H1 (cell line): ENCODE measurements around the gene MBD1. TPM values are rescaled to one million over a fixed set of nuclear protein-coding genes. Genes with fewer than 3 reads are reported as not detected.

Experiments
- CTCF ChIA-PET: fragments of 300-600 bp; sonication (Branson Sonifier 250); formaldehyde crosslinking; loops from one replicate; lab custom pipeline; 2021; ENCODE audit not compliant: partially characterized antibody; lab: Charles Lee
- POLR2A ChIA-PET: fragments of 300-600 bp; sonication (Branson Sonifier 250); formaldehyde crosslinking; loops from one replicate; lab custom pipeline; 2021; ENCODE audit warnings: inconsistent platforms; ENCODE audit not compliant: partially characterized antibody; lab: Charles Lee
- DNase-seq, 2 experiments: peaks; one replicate each; pipeline versions ENCODE4 v3.0.0 to v3.0.0-alpha.2; 2010 to 2022; ENCODE audit warnings: low spot score in 2 of 2, low read depth in 1 of 2, mixed read lengths in 1 of 2
- FAIRE-seq: peaks from 2 replicates; lab custom pipeline; 2011; peaks lifted over from hg19 to GRCh38; lab: Jason Lieb, UNC
- H2AFZ ChIP-seq: 2 replicates; pipeline ENCODE4 v1.8.1; 2012; ENCODE audit warnings: low read length, inconsistent platforms
- H2AK5ac ChIP-seq: 2 replicates; pipeline ENCODE4 v1.6.1; 2013; ENCODE audit warnings: low read depth, low read length
- H2BK120ac ChIP-seq: replicated peaks from 2 replicates; pipeline ENCODE3; 2013; ENCODE audit warnings: low read depth, low read length, inconsistent platforms
- H2BK12ac ChIP-seq: 2 replicates; pipeline ENCODE4 v1.6.1; 2013; ENCODE audit warnings: low read depth, low read length
- H2BK15ac ChIP-seq: 2 replicates; pipeline ENCODE4 v1.6.1; 2013; ENCODE audit warnings: low read length
- H2BK20ac ChIP-seq: 2 replicates; pipeline ENCODE4 v1.6.1; 2013; ENCODE audit warnings: low read length
- H2BK5ac ChIP-seq: 2 replicates; pipeline ENCODE4 v1.6.1; 2013; ENCODE audit warnings: low read depth, low read length
- H3K14ac ChIP-seq: 2 replicates; pipeline ENCODE4 v1.6.1; 2013; ENCODE audit warnings: inconsistent platforms; ENCODE audit not compliant: insufficient read length
- H3K18ac ChIP-seq: 2 replicates; pipeline ENCODE4 v1.6.1; 2013; ENCODE audit warnings: low read length; ENCODE audit errors: extremely low read depth
- H3K23ac ChIP-seq: 2 replicates; pipeline ENCODE4 v1.6.1; 2013; ENCODE audit warnings: inconsistent platforms; ENCODE audit not compliant: insufficient read length
- H3K23me2 ChIP-seq: 2 replicates; pipeline ENCODE4 v1.6.1; 2013; ENCODE audit warnings: low read depth, low read length
- H3K27ac ChIP-seq: 2 replicates; pipeline ENCODE4 v1.6.1; 2011; ENCODE audit warnings: low read depth, low read length, inconsistent platforms
- H3K27me3 ChIP-seq, 4 experiments: replicated peaks in 1 of 4; 1 replicate in 1 of 4; 2 replicates in 3 of 4; pipeline versions ENCODE4 v1.6.1 to v1.8.1; 2011 to 2013; ENCODE audit warnings: low read length in 3 of 4, mild to moderate bottlenecking in 3 of 4, inconsistent platforms in 2 of 4, mixed read lengths in 2 of 4, moderate library complexity in 1 of 4; ENCODE audit not compliant: control insufficient read depth in 3 of 4, insufficient read depth in 3 of 4; ENCODE audit errors: extremely low read depth in 1 of 4
- H3K36me3 ChIP-seq, 4 experiments: 2 replicates each; pipeline versions ENCODE4 v1.6.1 to v1.8.1; 2011 to 2013; ENCODE audit warnings: mild to moderate bottlenecking in 4 of 4, low read length in 3 of 4, moderate library complexity in 2 of 4, control low read depth in 1 of 4, inconsistent platforms in 1 of 4; ENCODE audit not compliant: insufficient read depth in 4 of 4, control insufficient read depth in 2 of 4
- H3K4ac ChIP-seq: replicated peaks from 2 replicates; pipeline ENCODE3; 2013; ENCODE audit warnings: low read length, low read depth, mixed read lengths, inconsistent platforms; ENCODE audit not compliant: insufficient read length
- H3K4me1 ChIP-seq, 4 experiments: replicated peaks in 1 of 4; 1 replicate in 1 of 4; 2 replicates in 3 of 4; pipeline versions ENCODE4 v1.6.1 to v1.8.1; 2011 to 2013; ENCODE audit warnings: low read length in 3 of 4, inconsistent platforms in 2 of 4, mixed read lengths in 1 of 4; ENCODE audit not compliant: insufficient read depth in 4 of 4, control insufficient read depth in 3 of 4
- H3K4me2 ChIP-seq, 2 experiments: 2 replicates each; pipeline versions ENCODE4 v1.6.1 to v1.8.1; 2011 to 2013; ENCODE audit warnings: low read depth in 2 of 2, low read length in 2 of 2, control low read depth in 1 of 2, inconsistent platforms in 1 of 2, mild to moderate bottlenecking in 1 of 2; ENCODE audit not compliant: insufficient read depth in 1 of 2
- H3K4me3 ChIP-seq, 4 experiments: fragments of 200-600, 300-600 bp in 1 of 4; sonication (generic), shearing (Covaris generic), sonication (Bioruptor Twin) in 1 of 4; 2 replicates each; pipeline versions ENCODE4 v1.5.1 to v1.8.1; 2011 to 2016; ENCODE audit warnings: low read length in 4 of 4, low read depth in 3 of 4, control low read depth in 2 of 4, inconsistent platforms in 2 of 4, mild to moderate bottlenecking in 2 of 4, mixed read lengths in 1 of 4, moderate library complexity in 1 of 4; ENCODE audit not compliant: insufficient read depth in 2 of 4; ENCODE audit errors: extremely low read depth in 1 of 4
- H3K56ac ChIP-seq: replicated peaks from 2 replicates; pipeline ENCODE3; 2013; ENCODE audit warnings: low read depth, mild to moderate bottlenecking, mixed read lengths, low read length, inconsistent platforms; ENCODE audit not compliant: insufficient read length
- H3K79me1 ChIP-seq: 2 replicates; pipeline ENCODE4 v1.6.1; 2013; ENCODE audit warnings: low read depth, low read length, control low read depth
- H3K79me2 ChIP-seq, 2 experiments: 2 replicates each; pipeline versions ENCODE4 v1.6.1 to v1.8.1; 2012 to 2013; ENCODE audit warnings: low read length in 2 of 2, mild to moderate bottlenecking in 2 of 2, inconsistent platforms in 1 of 2; ENCODE audit not compliant: insufficient read depth in 2 of 2, control insufficient read depth in 1 of 2
- H3K9ac ChIP-seq, 4 experiments: replicated peaks in 1 of 4; 1 replicate in 1 of 4; 2 replicates in 3 of 4; pipeline versions ENCODE4 v1.6.1 to v1.8.1; 2011 to 2013; ENCODE audit warnings: low read depth in 3 of 4, low read length in 3 of 4, control low read depth in 2 of 4, mild to moderate bottlenecking in 2 of 4, moderate library complexity in 2 of 4, inconsistent platforms in 1 of 4; ENCODE audit errors: extremely low read depth in 1 of 4
- H3K9me3 ChIP-seq, 2 experiments: 2 replicates each; pipeline versions ENCODE4 v1.6.1 to v1.8.1; 2012 to 2013; ENCODE audit warnings: mild to moderate bottlenecking in 2 of 2, moderate library complexity in 2 of 2, control low read depth in 1 of 2, inconsistent platforms in 1 of 2, low read depth in 1 of 2, low read length in 1 of 2, mixed read lengths in 1 of 2; ENCODE audit not compliant: insufficient read depth in 2 of 2
- H4K20me1 ChIP-seq, 2 experiments: replicated peaks in 1 of 2; 2 replicates each; pipeline versions ENCODE3 to v1.8.1; 2011 to 2013; ENCODE audit warnings: inconsistent platforms in 2 of 2, low read length in 2 of 2, mild to moderate bottlenecking in 1 of 2; ENCODE audit not compliant: insufficient read depth in 2 of 2, control insufficient read depth in 1 of 2
- H4K5ac ChIP-seq: 2 replicates; pipeline ENCODE4 v1.6.1; 2013; ENCODE audit warnings: low read length, low read depth, mixed read lengths, inconsistent platforms; ENCODE audit not compliant: insufficient read length
- H4K8ac ChIP-seq: 2 replicates; pipeline ENCODE4 v1.8.0; 2013; ENCODE audit warnings: mild to moderate bottlenecking, moderate library complexity, low read length, inconsistent platforms; ENCODE audit not compliant: insufficient read depth; ENCODE audit errors: extremely low read depth
- H4K91ac ChIP-seq: replicated peaks from 2 replicates; pipeline ENCODE3; 2013; ENCODE audit warnings: low read length, mixed read lengths, inconsistent platforms; ENCODE audit not compliant: insufficient read length
- BACH1 ChIP-seq: IDR thresholded peaks from 2 replicates; pipeline ENCODE4 v1.6.1; 2012; ENCODE audit warnings: low read length, improper control_type of control experiment
- BRCA1 ChIP-seq: IDR thresholded peaks from 2 replicates; pipeline ENCODE4 v1.6.1; 2012; ENCODE audit warnings: low read depth, low read length, improper control_type of control experiment
- CHD2 ChIP-seq: IDR thresholded peaks from 2 replicates; pipeline ENCODE4 v1.6.1; 2012; ENCODE audit warnings: low read length, improper control_type of control experiment
- EZH2 ChIP-seq: fragments of 200-600 bp; sonication (generic); IDR thresholded peaks from 2 replicates; pipeline ENCODE4 v1.7.1; 2012; ENCODE audit warnings: low read depth, mild to moderate bottlenecking, moderate library complexity, low read length, inconsistent platforms; ENCODE audit not compliant: severe bottlenecking
- HDAC2 ChIP-seq, 2 experiments: fragments of 300-600 bp in 1 of 2; sonication (generic) in 1 of 2; IDR thresholded peaks; 2 replicates each; pipeline ENCODE4 v1.6.1; 2011 to 2012; ENCODE audit warnings: low read depth in 2 of 2, low read length in 2 of 2, mild to moderate bottlenecking in 2 of 2, moderate library complexity in 2 of 2, borderline replicate concordance in 1 of 2, inconsistent platforms in 1 of 2
- JUN ChIP-seq: IDR thresholded peaks from 2 replicates; pipeline ENCODE4 v1.6.1; 2011; ENCODE audit warnings: low read depth, mild to moderate bottlenecking, improper control_type of control experiment, low read length
- KDM4A ChIP-seq: IDR thresholded peaks from one replicate; pipeline ENCODE4 v1.7.1; 2012; ENCODE audit warnings: low read depth, mild to moderate bottlenecking, moderate library complexity, low read length, inconsistent platforms; ENCODE audit not compliant: severe bottlenecking
- PHF8 ChIP-seq: fragments of 200-600 bp; sonication (generic); conservative IDR thresholded peaks from 2 replicates; pipeline ENCODE4 v1.7.1; 2012; ENCODE audit warnings: low read depth, mild to moderate bottlenecking, inconsistent platforms, low read length, moderate library complexity
- SIRT6 ChIP-seq: IDR thresholded peaks from one replicate; pipeline ENCODE4 v1.7.1; 2012; ENCODE audit warnings: low read length, inconsistent platforms
- SIX5 ChIP-seq: IDR thresholded peaks from 2 replicates; pipeline ENCODE4 v1.6.1; 2011; ENCODE audit warnings: mild to moderate bottlenecking, low read depth, low read length
- SP4 ChIP-seq: IDR thresholded peaks from 2 replicates; pipeline ENCODE4 v1.6.1; 2012; ENCODE audit warnings: low read length, inconsistent platforms
- TEAD4 ChIP-seq: IDR thresholded peaks from 2 replicates; pipeline ENCODE4 v1.6.1; 2012; ENCODE audit warnings: low read depth, low read length, inconsistent platforms, mixed read lengths
- WGBS, 2 experiments: shearing (Covaris generic) in 1 of 2; methylation state at CpG; one replicate each; pipeline versions ENCODE4 v1.1.6 to v1.1.7; 2013 to 2015; ENCODE audit warnings: low lambda C conversion rate in 2 of 2, mixed read lengths in 2 of 2, inconsistent platforms in 1 of 2, low coverage in 1 of 2, missing lambda C conversion rate in 1 of 2; ENCODE audit not compliant: insufficient replicate concordance in 2 of 2, insufficient coverage in 1 of 2, insufficient read length in 1 of 2; ENCODE audit errors: extremely low coverage in 1 of 2, missing lambda C conversion rate in 1 of 2; 5-methylcytosine and 5-hydroxymethylcytosine counted together
- polyA plus RNA-seq, 7 experiments: library from polyadenylated mRNA; depleted of rRNA in 3 of 7; stranded (reverse) in 5 of 7; unstranded in 2 of 7; fragments of >200 nt in 5 of 7; fragments of 200-250 nt in 2 of 7; gene quantifications; 1 replicate in 5 of 7; 2 replicates in 1 of 7; 4 replicates in 1 of 7; pipeline versions ENCODE4 v1.2.1 to v1.2.3, GENCODE V29; 2011 to 2013; ENCODE audit warnings: missing spikeins in 2 of 7, mixed read lengths in 2 of 7
- total RNA-seq: library from RNA; stranded (reverse); fragmentation: NEBNext Ultra II Directional; extraction: Animal tissue kit (Norgen Biotek cat#: 25700); gene quantifications from 2 replicates; pipeline ENCODE4 v1.2.1, GENCODE V29; 2021
- TF ChIP-seq, protein P1 (sequence below): IDR thresholded peaks from 2 replicates; pipeline ENCODE4 v1.6.1; 2012; ENCODE audit warnings: inconsistent platforms

MBD1 gene
- total and polyA plus RNA-seq, 2 of the 8 experiments (the other 6 are each of a cell fraction or from before 2014, with no cell fraction given) = 32.2 to 41.6 TPM

- peaks cover 0 to 2% (median 0%) of the 10 kb centered on the region in 4 experiments; a peak in 1 of 7 replicates for H3K27me3 ChIP-seq
- CTCF ChIA-PET = interaction anchor here (0.7 to 2.0 kb wide), 6 partner anchors 8 to 316 kb away, joined by 3 to 6 read pairs (median 4); no protein-coding TSS in a partner anchor
- no peak for TF ChIP-seq SIX5
- no peak for TF ChIP-seq SP4
- peak; percentile 83 for TF ChIP-seq CHD2
- no peak for TF ChIP-seq SIRT6
- TF ChIP-seq KDM4A = peak; percentile 62
- 0 out of 2 replicates have a peak, but pooled peaks have one; percentile 25 for TF ChIP-seq BACH1
- TF ChIP-seq JUN = no peak
- TF ChIP-seq PHF8 = peak; percentile 47; the same call in 1 of the 2 replicates
- TF ChIP-seq HDAC2 (IDR thresholded peaks at IDR 0.05; ENCODE audit: borderline replicate concordance in 1 of 2, low read depth in 2 of 2, low read length in 2 of 2) = peak in 1 of 2 experiments; percentile 77; a peak in 1 of 4 replicates
- TF ChIP-seq EZH2 = no peak
- TF ChIP-seq, protein P1, sequence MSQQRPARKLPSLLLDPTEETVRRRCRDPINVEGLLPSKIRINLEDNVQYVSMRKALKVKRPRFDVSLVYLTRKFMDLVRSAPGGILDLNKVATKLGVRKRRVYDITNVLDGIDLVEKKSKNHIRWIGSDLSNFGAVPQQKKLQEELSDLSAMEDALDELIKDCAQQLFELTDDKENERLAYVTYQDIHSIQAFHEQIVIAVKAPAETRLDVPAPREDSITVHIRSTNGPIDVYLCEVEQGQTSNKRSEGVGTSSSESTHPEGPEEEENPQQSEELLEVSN = no peak
- TF ChIP-seq BRCA1 = no peak
- no peak for TF ChIP-seq TEAD4
Measured at GRCh38 chr18:50266248-50266704, 15.0 kb downstream of the MBD1 start, which contains the start of gene CFAP53. CFAP53 (minus strand) TSS chr18:50266495; CDS start chr18:50266404, 91 bp downstream.

More at GRCh38 chr18:50266248-50266704, 15.0 kb downstream of the MBD1 start, which contains the start of gene CFAP53:
- H2AK5ac ChIP-seq = no peak within 1 kb of the TSS
- no peak within 1 kb of the TSS for H4K91ac ChIP-seq
- no peaks in the 10 kb centered on the region for H4K20me1 ChIP-seq
- no peak within 1 kb of the TSS for H3K4ac ChIP-seq
- peak within 1 kb of the TSS; percentile 89; the same call in 1 of the 2 replicates for H2AFZ ChIP-seq
- H3K4me1 ChIP-seq = peaks cover 0 to 7% (median 0%) of the 10 kb centered on the region in 4 experiments; a peak in 3 of 7 replicates
- DNase-seq (peak; percentile 46 to 91), FAIRE-seq (no peak)
- H3K36me3 ChIP-seq = peaks cover 2 to 16% (median 7%) of the 10 kb centered on the region in 4 experiments; a peak in 6 of 8 replicates
- H3K27ac ChIP-seq = no peak within 1 kb of the TSS
- H3K56ac ChIP-seq = no peak within 1 kb of the TSS
- H2BK5ac ChIP-seq = no peak within 1 kb of the TSS
- H3K4me3 ChIP-seq = peak within 1 kb of the TSS; percentile 76 to 88 (median 82)
- peak within 1 kb of the TSS in 2 of 4 experiments; percentile 27 to 28; a peak in 3 of 7 replicates for H3K9ac ChIP-seq
- no peaks in the 10 kb centered on the region; the same call in 1 of the 2 replicates for H3K23me2 ChIP-seq
- no peak within 1 kb of the TSS for H4K5ac ChIP-seq
- no peak within 1 kb of the TSS for H4K8ac ChIP-seq
- POLR2A ChIA-PET = no interaction called here
- no peaks in the 10 kb centered on the region for H3K9me3 ChIP-seq
- H2BK120ac ChIP-seq = no peak within 1 kb of the TSS
- H3K4me2 ChIP-seq = peak within 1 kb of the TSS; percentile 71 to 74
- no peak within 1 kb of the TSS for H3K18ac ChIP-seq
- H3K79me1 ChIP-seq = no peaks in the 10 kb centered on the region
- H3K14ac ChIP-seq = no peak within 1 kb of the TSS
- no peak within 1 kb of the TSS for H2BK20ac ChIP-seq
- 0 out of 2 replicates have a peak within 1 kb of the TSS, but pooled peaks have one; percentile 14 for H2BK12ac ChIP-seq
- H2BK15ac ChIP-seq = peak within 1 kb of the TSS; percentile 72; the same call in 1 of the 2 replicates
- WGBS, 2 experiments = 3% methylated on average over 35 of the region's 37 CpGs; no CpG with 5 or more reads in 1 of the 2 experiments
- no peak within 1 kb of the TSS for H3K23ac ChIP-seq
- no peaks in the 10 kb centered on the region for H3K79me2 ChIP-seq
